ENCODE results near the gene SYT2. TPM values are rescaled to one million over a fixed set of nuclear protein-coding genes. Genes with fewer than 3 reads are reported as not detected.

The SYT2 gene
- total RNA-seq, 1 donor from 2014 or later: 11.9 TPM

GRCh38 chr1:202590975-202591411 is 119.3 kb downstream of the SYT2 start:
- peak overlapping the region; percentile 84 for H3K27ac Mint-ChIP-seq

DNA sequence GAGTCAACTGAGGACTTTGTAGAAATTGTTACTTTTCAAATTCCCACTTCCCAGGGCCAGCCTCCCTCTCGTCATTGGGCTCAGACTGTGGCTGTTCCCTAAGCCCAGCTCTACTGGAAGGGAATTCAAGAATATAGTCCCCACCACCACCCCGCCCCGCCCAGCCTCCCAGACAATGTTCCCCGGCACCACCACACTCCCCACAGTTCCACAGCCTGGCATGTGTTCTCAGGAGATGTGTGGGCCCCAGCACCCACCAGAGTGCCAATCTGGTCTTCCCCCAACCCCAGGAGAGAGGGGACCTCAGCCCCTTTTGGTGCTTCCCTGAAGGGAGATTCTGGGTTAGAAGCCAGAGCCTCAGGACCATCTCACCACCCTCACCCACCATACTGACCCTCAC is 120.1 kb downstream of the SYT2 start:
- no peaks in the 10 kb centered on the region for H3K27me3 Mint-ChIP-seq
- no peak for DNase-seq (ENCODE audit: extremely low spot score, unreplicated experiment)
- no peaks in the 10 kb centered on the region for H3K9me3 Mint-ChIP-seq
- no peak overlapping the region for H3K4me3 Mint-ChIP-seq
- peak overlapping the region; percentile 95 for H3K27ac Mint-ChIP-seq
- peaks cover 56% of the 10 kb centered on the region for H3K4me1 Mint-ChIP-seq (ENCODE audit: unreplicated experiment)
- no peaks in the 10 kb centered on the region for H3K36me3 Mint-ChIP-seq
- TF ChIP-seq CTCF (conservative IDR thresholded peaks at IDR 0.05): no peak

More at GRCh38 chr1:202590975-202591411, 119.3 kb downstream of the SYT2 start:
- TF ChIP-seq CTCF (conservative IDR thresholded peaks at IDR 0.05): no peak
- no peak for DNase-seq (ENCODE audit: extremely low spot score, unreplicated experiment)
- Mint-ChIP-seq H3K36me3 (peaks cover 5% of the 10 kb centered on the region), H3K9me3 (no peaks in the 10 kb centered on the region), H3K4me1 (ENCODE audit: unreplicated experiment) (peaks cover 51% of the 10 kb centered on the region), H3K27me3 (no peaks in the 10 kb centered on the region), H3K4me3 (peak overlapping the region; percentile 41)

DNA sequence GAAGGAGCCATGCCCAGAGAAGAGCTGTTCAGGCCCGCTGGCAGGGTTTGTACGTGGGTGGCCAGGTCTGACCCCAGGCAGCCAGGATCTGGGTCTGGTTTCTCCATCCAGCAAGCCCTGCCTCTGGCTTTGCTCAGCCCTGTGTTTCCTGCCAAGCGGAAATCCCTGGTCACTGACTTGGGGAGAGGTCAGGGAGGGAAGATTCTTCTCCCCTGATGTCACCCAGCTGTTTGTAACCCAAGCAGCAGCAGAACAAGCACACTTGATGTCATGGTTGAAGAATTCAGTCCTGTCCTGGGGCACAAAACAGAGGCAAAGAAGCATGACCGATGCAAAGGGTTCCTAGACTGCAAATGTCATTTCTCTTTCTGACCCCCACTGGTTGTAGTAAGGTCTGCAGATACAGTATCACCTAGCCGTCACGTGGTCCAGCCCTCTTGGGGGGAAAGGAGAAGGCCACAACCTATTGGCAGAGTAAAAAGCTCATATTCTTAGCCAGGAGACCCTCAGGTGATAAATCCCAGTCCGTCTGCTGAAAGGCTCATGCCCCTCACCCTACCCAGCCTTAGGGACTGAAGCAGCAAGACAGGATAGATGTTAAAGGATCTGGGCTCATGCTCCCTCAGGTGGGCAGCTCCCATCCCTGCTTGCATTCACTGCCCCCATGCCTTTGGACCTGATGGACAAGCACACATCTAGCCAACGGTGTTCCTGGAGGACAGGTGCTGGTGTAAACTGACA is 120.9 kb downstream of the SYT2 start:
- Mint-ChIP-seq H3K4me1 (ENCODE audit: unreplicated experiment) (peaks cover 61% of the 10 kb centered on the region), H3K9me3 (no peaks in the 10 kb centered on the region), H3K36me3 (peaks cover 7% of the 10 kb centered on the region), H3K4me3 (peak overlapping the region; percentile 72), H3K27ac (peak overlapping the region; percentile 95), H3K27me3 (no peaks in the 10 kb centered on the region)
- no peak for TF ChIP-seq CTCF (conservative IDR thresholded peaks at IDR 0.05)
- DNase-seq (ENCODE audit: extremely low spot score, unreplicated experiment): no peak

DNA sequence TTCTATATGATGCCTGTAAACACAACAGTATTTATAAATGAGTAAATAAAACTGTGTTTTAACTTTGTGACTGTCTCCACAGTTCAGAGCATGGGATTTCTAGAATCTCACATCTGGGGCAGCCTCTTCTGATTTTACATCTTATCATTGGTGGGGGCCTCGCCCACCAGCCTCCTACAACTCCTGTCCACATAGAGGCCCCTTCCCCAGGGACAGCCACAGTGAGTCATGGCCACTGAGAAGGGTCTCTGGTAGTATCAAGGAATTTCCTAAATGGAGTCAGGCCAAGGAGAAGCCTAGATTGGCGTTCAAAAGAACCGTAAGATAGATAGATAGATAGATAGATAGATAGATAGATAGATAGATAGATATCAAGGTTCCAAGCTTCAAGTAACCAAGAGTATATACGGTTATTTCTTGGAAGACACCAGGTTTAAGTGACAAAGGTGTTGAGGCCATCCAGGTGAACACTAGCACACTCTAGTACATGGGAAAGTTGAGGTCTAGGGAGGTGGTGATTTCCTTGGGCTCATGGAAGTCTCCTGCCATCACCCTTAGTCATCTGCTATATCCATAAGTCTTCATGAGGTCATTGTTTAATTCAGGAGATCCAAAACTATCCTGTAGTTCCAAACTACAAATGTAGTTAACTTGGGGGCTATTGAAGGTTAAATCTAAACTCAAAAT is 121.6 kb downstream of the SYT2 start:
- no peak for DNase-seq (ENCODE audit: extremely low spot score, unreplicated experiment)
- Mint-ChIP-seq H3K36me3 (peaks cover 8% of the 10 kb centered on the region), H3K4me1 (ENCODE audit: unreplicated experiment) (peaks cover 61% of the 10 kb centered on the region), H3K27ac (peak overlapping the region; percentile 95), H3K9me3 (no peaks in the 10 kb centered on the region), H3K4me3 (peak overlapping the region; percentile 72), H3K27me3 (no peaks in the 10 kb centered on the region)
- TF ChIP-seq CTCF (conservative IDR thresholded peaks at IDR 0.05): no peak

DNA sequence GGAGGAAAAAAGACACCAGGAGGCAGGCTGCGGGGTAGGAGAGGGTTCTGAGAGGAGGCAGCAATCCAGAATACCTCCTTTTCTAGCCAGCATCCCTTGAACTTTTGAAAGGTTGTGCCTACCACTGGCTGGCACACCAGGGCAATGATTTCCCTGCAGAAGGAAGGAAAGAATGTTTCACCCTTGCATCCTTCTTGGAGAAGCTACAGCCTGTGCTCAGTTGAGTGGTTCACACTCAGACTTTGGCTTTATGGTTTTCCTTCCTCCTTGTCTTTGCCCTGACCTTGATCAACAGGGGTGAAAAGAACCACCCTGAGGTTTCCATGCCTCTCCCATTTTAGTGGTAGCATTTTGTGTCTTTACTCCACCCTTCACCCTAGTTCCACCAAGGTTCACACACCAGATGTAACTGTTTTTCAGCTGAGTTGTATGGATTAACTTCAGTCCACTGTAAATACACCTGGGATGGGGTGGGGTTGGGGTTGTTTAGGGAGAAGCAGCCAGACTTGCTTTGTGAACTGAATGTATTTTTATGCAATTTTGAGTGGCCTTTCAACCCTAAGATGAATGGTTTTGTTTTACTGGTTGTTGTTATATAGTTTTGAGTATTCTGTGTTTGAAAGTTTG is 122.3 kb downstream of the SYT2 start:
- no peak for TF ChIP-seq CTCF (conservative IDR thresholded peaks at IDR 0.05)
- Mint-ChIP-seq H3K27ac (peak overlapping the region; percentile 95), H3K4me3 (no peak overlapping the region), H3K4me1 (ENCODE audit: unreplicated experiment) (peaks cover 61% of the 10 kb centered on the region), H3K9me3 (no peaks in the 10 kb centered on the region), H3K27me3 (no peaks in the 10 kb centered on the region), H3K36me3 (peaks cover 8% of the 10 kb centered on the region)
- DNase-seq (ENCODE audit: extremely low spot score, unreplicated experiment): no peak
